CD14-positive monocyte (primary cell): Measurements from ENCODE around the gene SLC6A7. TPM values are rescaled to one million over a fixed set of nuclear protein-coding genes. Genes with fewer than 3 reads are reported as not detected.

Source experiments
- DNase-seq, 3 donors: peaks; one replicate each; pipeline ENCODE4 v3.0.0-alpha.2; 2011 to 2022
- H2AFZ ChIP-seq: 2 replicates; pipeline ENCODE4 v1.6.0; 2012; ENCODE audit warnings: mild to moderate bottlenecking, low read depth, low read length, inconsistent platforms; ENCODE audit not compliant: insufficient read depth, poor library complexity, severe bottlenecking
- H3K27ac ChIP-seq, 2 donors: 1 replicate in 1 of 2; 2 replicates in 1 of 2; pipeline ENCODE4 v1.5.1; 2012 to 2013; ENCODE audit warnings: low read length in 2 of 2, control low read depth in 1 of 2, inconsistent platforms in 1 of 2, low read depth in 1 of 2, mild to moderate bottlenecking in 1 of 2
- H3K27me3 ChIP-seq, 2 donors: one replicate each; pipeline versions ENCODE4 v1.6.0 to v1.6.1; 2011 to 2013; ENCODE audit warnings: low read length in 2 of 2; ENCODE audit not compliant: control insufficient read depth in 2 of 2, insufficient read depth in 2 of 2
- H3K36me3 ChIP-seq, 2 donors: replicated peaks in 1 of 2; 1 replicate in 1 of 2; 2 replicates in 1 of 2; pipeline versions ENCODE4 v1.5.1 to v1.6.1; 2012 to 2013; ENCODE audit warnings: low read length in 2 of 2, control low read depth in 1 of 2, inconsistent platforms in 1 of 2, mild to moderate bottlenecking in 1 of 2; ENCODE audit not compliant: insufficient read depth in 2 of 2, control insufficient read depth in 1 of 2
- H3K4me1 ChIP-seq, 2 donors: 1 replicate in 1 of 2; 2 replicates in 1 of 2; pipeline versions ENCODE4 v1.5.1 to v1.6.1; 2012 to 2013; ENCODE audit warnings: low read length in 2 of 2, control low read depth in 1 of 2, inconsistent platforms in 1 of 2, mild to moderate bottlenecking in 1 of 2, moderate library complexity in 1 of 2; ENCODE audit not compliant: insufficient read depth in 2 of 2, control insufficient read depth in 1 of 2
- H3K4me2 ChIP-seq: replicated peaks from 2 replicates; pipeline ENCODE3; 2012; ENCODE audit warnings: low read length, moderate library complexity, mild to moderate bottlenecking; ENCODE audit not compliant: poor library complexity, severe bottlenecking; ENCODE audit errors: extremely low read depth
- H3K4me3 ChIP-seq, 3 experiments: fragments of 200-600 bp in 1 of 3; sonication (generic) in 1 of 3; replicated peaks in 1 of 3; 1 replicate in 2 of 3; 2 replicates in 1 of 3; pipeline ENCODE4 v1.5.1; 2011 to 2013; ENCODE audit warnings: low read length in 3 of 3, mild to moderate bottlenecking in 3 of 3, control low read depth in 2 of 3, low read depth in 2 of 3, inconsistent platforms in 1 of 3, moderate library complexity in 1 of 3
- H3K79me2 ChIP-seq: 2 replicates; pipeline ENCODE4 v1.6.0; 2012; ENCODE audit warnings: mild to moderate bottlenecking, control low read depth, inconsistent platforms, low read length, moderate library complexity; ENCODE audit not compliant: insufficient read depth
- H3K9ac ChIP-seq: 2 replicates; pipeline ENCODE4 v1.6.0; 2017; ENCODE audit warnings: low read length, mild to moderate bottlenecking; ENCODE audit not compliant: insufficient read depth, poor library complexity, severe bottlenecking
- H3K9me3 ChIP-seq, 2 donors: replicated peaks in 1 of 2; 1 replicate in 1 of 2; 2 replicates in 1 of 2; pipeline versions ENCODE4 v1.5.1 to v1.6.1; 2012 to 2013; ENCODE audit warnings: low read length in 2 of 2, control low read depth in 1 of 2; ENCODE audit not compliant: control insufficient read depth in 1 of 2, insufficient read depth in 1 of 2
- H4K20me1 ChIP-seq: 2 replicates; pipeline ENCODE4 v1.6.0; 2012; ENCODE audit warnings: mild to moderate bottlenecking, low read length, control low read depth, moderate library complexity; ENCODE audit not compliant: insufficient read depth
- H3K27ac Mint-ChIP-seq, 7 donors: one replicate each; pipeline ENCODE4 v1.8.0; 2020; ENCODE audit warnings: mild to moderate bottlenecking in 7 of 7, mixed read lengths in 7 of 7, moderate library complexity in 6 of 7, inconsistent platforms in 2 of 7
- H3K27me3 Mint-ChIP-seq, 3 donors: one replicate each; pipeline ENCODE4 v1.8.0; 2021 to 2022; ENCODE audit warnings: low read depth in 3 of 3, mild to moderate bottlenecking in 3 of 3, mixed read lengths in 3 of 3, moderate library complexity in 3 of 3, inconsistent platforms in 1 of 3
- H3K36me3 Mint-ChIP-seq, 2 donors: one replicate each; pipeline ENCODE4 v1.8.0; 2020; ENCODE audit warnings: mixed read lengths in 2 of 2, inconsistent platforms in 1 of 2, mild to moderate bottlenecking in 1 of 2
- H3K4me1 Mint-ChIP-seq: one replicate; pipeline ENCODE4 v1.8.0; 2020; ENCODE audit warnings: mild to moderate bottlenecking, mixed read lengths
- H3K4me3 Mint-ChIP-seq, 2 donors: one replicate each; pipeline ENCODE4 v1.8.0; 2020; ENCODE audit warnings: mild to moderate bottlenecking in 2 of 2, mixed read lengths in 2 of 2, moderate library complexity in 1 of 2
- H3K9me3 Mint-ChIP-seq, 7 donors: one replicate each; pipeline ENCODE4 v1.8.0; 2020 to 2022; ENCODE audit warnings: mixed read lengths in 7 of 7, mild to moderate bottlenecking in 6 of 7, moderate library complexity in 6 of 7, inconsistent platforms in 2 of 7
- WGBS: methylation state at CpG from one replicate; pipeline ENCODE4 v1.1.5; 2013; ENCODE audit warnings: missing lambda C conversion rate; ENCODE audit not compliant: insufficient coverage; 5-methylcytosine and 5-hydroxymethylcytosine counted together
- intact Hi-C, 2 donors: fragments of 100-400 bp; cut with micrococcal nuclease; formaldehyde crosslinking; loops; one replicate each; pipeline versions ENCODE4 v1.15.0 to v1.15.1; 2023
- polyA plus RNA-seq, 3 donors: library from polyadenylated mRNA; depleted of rRNA in 1 of 3; unstranded in 2 of 3; stranded (reverse) in 1 of 3; fragments of 300-500 nt in 2 of 3; fragments of >200 nt in 1 of 3; fragmentation: Illumina TruSeq in 2 of 3; gene quantifications; 1 replicate in 2 of 3; 2 replicates in 1 of 3; pipeline ENCODE4 v1.2.3, GENCODE V29; 2012 to 2021
- TF ChIP-seq, protein P1 (sequence below): fragments of 200-600 bp; IDR thresholded peaks from one replicate; pipeline ENCODE4 v1.8.0; 2022; ENCODE audit warnings: antibody characterized with exemption, mild to moderate bottlenecking

Gene SLC6A7
- polyA plus RNA-seq, 3 donors, result 0.07 TPM; not detected in 2

DNA sequence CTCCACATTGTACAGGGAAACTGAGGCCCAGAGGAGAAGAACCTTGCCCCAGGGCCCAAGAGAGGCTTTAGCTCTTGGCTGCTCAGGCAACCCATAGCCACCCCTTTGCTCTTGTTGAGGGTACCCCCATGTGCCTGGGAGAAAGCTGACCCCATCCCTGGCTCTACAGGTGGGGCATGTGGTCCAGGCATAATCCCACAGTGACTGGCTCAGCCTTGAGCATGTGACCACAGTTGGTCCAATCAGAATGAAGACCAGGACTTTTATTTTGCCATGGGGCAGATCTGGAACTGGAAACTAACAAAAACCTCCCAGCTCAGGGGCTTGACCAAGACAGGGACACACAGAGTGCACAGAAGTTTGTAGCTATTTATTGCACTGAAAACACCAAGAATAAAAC lies 29.3 kb downstream of the SLC6A7 start:
- H3K4me1 ChIP-seq, result no peaks in the 10 kb centered on the region
- Mint-ChIP-seq H3K4me1 (peaks cover 7% of the 10 kb centered on the region), H3K27ac (no peak overlapping the region), H3K9me3 (peaks cover 0 to 2% (median 0%) of the 10 kb centered on the region in 7 donors), H3K36me3 (no peaks in the 10 kb centered on the region), H3K4me3 (no peak overlapping the region), H3K27me3 (peaks cover 6 to 17% (median 13%) of the 10 kb centered on the region in 3 donors)
- H3K27ac ChIP-seq, result no peak overlapping the region
- no peak for DNase-seq
- TF ChIP-seq, protein P1, sequence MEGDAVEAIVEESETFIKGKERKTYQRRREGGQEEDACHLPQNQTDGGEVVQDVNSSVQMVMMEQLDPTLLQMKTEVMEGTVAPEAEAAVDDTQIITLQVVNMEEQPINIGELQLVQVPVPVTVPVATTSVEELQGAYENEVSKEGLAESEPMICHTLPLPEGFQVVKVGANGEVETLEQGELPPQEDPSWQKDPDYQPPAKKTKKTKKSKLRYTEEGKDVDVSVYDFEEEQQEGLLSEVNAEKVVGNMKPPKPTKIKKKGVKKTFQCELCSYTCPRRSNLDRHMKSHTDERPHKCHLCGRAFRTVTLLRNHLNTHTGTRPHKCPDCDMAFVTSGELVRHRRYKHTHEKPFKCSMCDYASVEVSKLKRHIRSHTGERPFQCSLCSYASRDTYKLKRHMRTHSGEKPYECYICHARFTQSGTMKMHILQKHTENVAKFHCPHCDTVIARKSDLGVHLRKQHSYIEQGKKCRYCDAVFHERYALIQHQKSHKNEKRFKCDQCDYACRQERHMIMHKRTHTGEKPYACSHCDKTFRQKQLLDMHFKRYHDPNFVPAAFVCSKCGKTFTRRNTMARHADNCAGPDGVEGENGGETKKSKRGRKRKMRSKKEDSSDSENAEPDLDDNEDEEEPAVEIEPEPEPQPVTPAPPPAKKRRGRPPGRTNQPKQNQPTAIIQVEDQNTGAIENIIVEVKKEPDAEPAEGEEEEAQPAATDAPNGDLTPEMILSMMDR, result no peak
- H3K9me3 ChIP-seq, result no peaks in the 10 kb centered on the region
- no peaks in the 10 kb centered on the region for H3K79me2 ChIP-seq
- no peaks in the 10 kb centered on the region for H4K20me1 ChIP-seq
- H3K27me3 ChIP-seq, result no peaks in the 10 kb centered on the region
- intact Hi-C loops, result loop anchor here in 1 of 2 donors (2.0 kb wide), 1 partner anchor 88 kb away; no protein-coding TSS in a partner anchor
- H3K9ac ChIP-seq, result no peak overlapping the region
- no peaks in the 10 kb centered on the region for H3K36me3 ChIP-seq
- H3K4me2 ChIP-seq, result no peak overlapping the region
- H3K4me3 ChIP-seq, result no peak overlapping the region
- no peak overlapping the region for H2AFZ ChIP-seq

DNA sequence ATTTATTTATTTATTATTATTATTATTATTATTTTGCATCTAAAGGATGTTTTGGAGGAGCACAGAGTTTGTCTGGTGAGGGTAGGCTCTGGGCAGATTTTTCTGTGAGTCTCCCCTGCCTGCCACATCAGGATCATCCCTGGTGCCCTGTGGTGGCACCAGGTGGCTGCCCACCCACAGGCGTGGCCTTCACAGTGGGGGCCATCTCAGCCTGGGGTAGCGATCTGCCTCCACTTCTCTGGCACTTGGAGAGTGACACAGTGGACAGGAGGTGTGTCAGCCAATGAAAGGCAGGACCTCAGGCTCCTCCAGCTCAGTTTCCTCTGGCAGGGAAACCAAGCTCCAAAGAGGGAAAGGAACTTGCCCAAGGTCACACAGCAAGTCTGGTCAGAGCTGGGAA lies 30.0 kb downstream of the SLC6A7 start:
- DNase-seq, result no peak
- H3K4me3 Mint-ChIP-seq, result no peak overlapping the region
- H3K27me3 Mint-ChIP-seq, result peaks cover 4 to 15% (median 12%) of the 10 kb centered on the region in 3 donors
- Histone ChIP-seq H3K36me3 (no peaks in the 10 kb centered on the region), H3K79me2 (no peaks in the 10 kb centered on the region), H3K27me3 (no peaks in the 10 kb centered on the region), H4K20me1 (no peaks in the 10 kb centered on the region), H3K4me1 (no peaks in the 10 kb centered on the region), H3K9ac (no peak overlapping the region), H3K27ac (no peak overlapping the region), H3K4me2 (no peak overlapping the region), H3K9me3 (no peaks in the 10 kb centered on the region), H2AFZ (no peak overlapping the region), H3K4me3 (no peak overlapping the region)
- no CpG with 5 or more reads among the region's 2 CpGs for WGBS
- no peaks in the 10 kb centered on the region for H3K36me3 Mint-ChIP-seq
- intact Hi-C loops, result loop anchor here in 1 of 2 donors (2.0 kb wide), 1 partner anchor 89 kb away; no protein-coding TSS in a partner anchor
- peaks cover 0 to 2% (median 0%) of the 10 kb centered on the region in 7 donors for H3K9me3 Mint-ChIP-seq
- TF ChIP-seq, protein P1, result no peak
- H3K27ac Mint-ChIP-seq, result no peak overlapping the region
- peaks cover 7% of the 10 kb centered on the region for H3K4me1 Mint-ChIP-seq
